Gastroesophageal sphincter (tissue), 3 donors: Measurements from ENCODE around the gene MPRIP.

Experiments
- CTCF ChIP-seq, 4 experiments: fragments of 200-600 bp in 2 of 4; fragments of 450-650 bp in 2 of 4; sonication (generic) in 1 of 4; IDR thresholded peaks; one replicate each; pipeline ENCODE4 v1.5.1; 2017 to 2019; ENCODE audit warnings: antibody characterized with exemption in 4 of 4, mild to moderate bottlenecking in 2 of 4, moderate library complexity in 2 of 4
- EP300 ChIP-seq: sonication (generic); formaldehyde crosslinking; IDR thresholded peaks from one replicate; pipeline ENCODE4 v1.6.1; 2017; ENCODE audit warnings: antibody characterized with exemption, mild to moderate bottlenecking
- POLR2A ChIP-seq, 2 donors: fragments of 450-650 bp; IDR thresholded peaks; one replicate each; pipeline ENCODE4 v1.6.1; 2017; ENCODE audit warnings: antibody characterized with exemption in 2 of 2, mild to moderate bottlenecking in 2 of 2, moderate library complexity in 1 of 2
- POLR2AphosphoS5 ChIP-seq: sonication (generic); formaldehyde crosslinking; IDR thresholded peaks from one replicate; pipeline ENCODE4 v1.6.1; 2017; ENCODE audit warnings: antibody characterized with exemption

- TF ChIP-seq CTCF (IDR thresholded peaks at IDR 0.05) (no peak), POLR2A (IDR thresholded peaks at IDR 0.05) (no peak), EP300 (no peak), POLR2AphosphoS5 (no peak)
Measured at GRCh38 chr17:17084317-17084835, 42.1 kb downstream of the MPRIP start.
